Stimulated activated CD8-positive, alpha-beta memory T cell treated with anti-CD3 and anti-CD28 coated beads, Interleukin-4, amount 100 ng/mL, for 1 hour (primary cell): ENCODE data around the gene ZC3H7A.
A peak's percentile ranks its signal among the peaks of the same experiment; 100 is the strongest.

ENCODE experiments used
- DNase-seq, 2 donors: peaks; one replicate each; pipeline ENCODE4 v3.0.0-alpha.2; 2020; ENCODE audit warnings: low read depth in 2 of 2, low spot score in 1 of 2

Gene ZC3H7A

GRCh38 chr16:11774065-11774626 is 22.9 kb downstream of the ZC3H7A start:
- no peak for DNase-seq

- DNase-seq, result no peak
These were observed 28.2 kb downstream of the ZC3H7A start for GRCh38 chr16:11768849-11769248.

GRCh38 chr16:11762431-11762830 is 34.6 kb downstream of the ZC3H7A start:
- DNase-seq, result no peak

- no peak for DNase-seq
These were observed 37.1 kb downstream of the ZC3H7A start for GRCh38 chr16:11759997-11760396.

- DNase-seq, result no peak
These were observed 37.8 kb downstream of the ZC3H7A start for GRCh38 chr16:11759163-11759834.

- DNase-seq, result no peak
These were observed 39.1 kb downstream of the ZC3H7A start for GRCh38 chr16:11757671-11758545.

- no peak for DNase-seq
These were observed 40.8 kb downstream of the ZC3H7A start for GRCh38 chr16:11756248-11756647.

- no peak for DNase-seq
These were observed 41.9 kb downstream of the ZC3H7A start for GRCh38 chr16:11755022-11755760.

GRCh38 chr16:11752856-11753255 is 44.2 kb downstream of the ZC3H7A start:
- DNase-seq, result no peak

GRCh38 chr16:11750056-11750455 is 47.0 kb downstream of the ZC3H7A start:
- no peak for DNase-seq

GRCh38 chr16:11748404-11749254 is 48.4 kb downstream of the ZC3H7A start:
- DNase-seq, result no peak

GRCh38 chr16:11747949-11748403 is 49.1 kb downstream of the ZC3H7A start:
- no peak for DNase-seq

- no peak for DNase-seq
These were observed 53.0 kb downstream of the ZC3H7A start for GRCh38 chr16:11744075-11744470.

GRCh38 chr16:11743308-11744074 is 53.6 kb downstream of the ZC3H7A start:
- DNase-seq, result peak in 1 of 2 donors; percentile 3

GRCh38 chr16:11742536-11743307 is 54.3 kb downstream of the ZC3H7A start, which contains the start of gene TXNDC11:
TSS of gene TXNDC11 (minus strand) at chr16:11742857. CDS start at chr16:11742730, 127 bp downstream.
- DNase-seq, result peak; percentile 99

GRCh38 chr16:11742093-11742535 is 54.9 kb downstream of the ZC3H7A start:
- DNase-seq, result peak in 1 of 2 donors; percentile 4

GRCh38 chr16:11740567-11740966 is 56.5 kb downstream of the ZC3H7A start:
- DNase-seq, result no peak

- DNase-seq, result no peak
These were observed 58.1 kb downstream of the ZC3H7A start for GRCh38 chr16:11738742-11739544.
